Thoracic aorta (tissue), 2 donors: ENCODE data around the gene EXO1. TPM values are rescaled to one million over a fixed set of nuclear protein-coding genes. Genes with fewer than 3 reads are reported as not detected.

Source experiments
- ATAC-seq: fragments of 150-250 bp; one replicate; pipeline ENCODE4 v1.8.0; 2017; ENCODE audit warnings: low read depth; ENCODE audit not compliant: insufficient number of reproducible peaks, low FRiP score
- DNase-seq: peaks from one replicate; pipeline ENCODE4 v3.0.0-alpha.2; 2020; ENCODE audit warnings: low spot score
- H3K27ac ChIP-seq, 2 donors: fragments of 200-600 bp; sonication (generic); 1 replicate in 1 of 2; 2 replicates in 1 of 2; pipeline ENCODE4 v1.5.1; 2016; ENCODE audit warnings: mild to moderate bottlenecking in 2 of 2, moderate library complexity in 2 of 2
- H3K27me3 ChIP-seq: fragments of 200-600 bp; sonication (generic); replicated peaks from 2 replicates; pipeline ENCODE4 v1.6.0; 2016; ENCODE audit warnings: mild to moderate bottlenecking; ENCODE audit not compliant: insufficient read depth
- H3K36me3 ChIP-seq: fragments of 200-600 bp; sonication (generic); one replicate; pipeline ENCODE4 v1.5.1; 2016
- H3K4me1 ChIP-seq, 2 donors: fragments of 200-600 bp; sonication (generic); 1 replicate in 1 of 2; 2 replicates in 1 of 2; pipeline versions ENCODE4 v1.5.1 to v1.6.0; 2016; ENCODE audit warnings: low read depth in 2 of 2, mild to moderate bottlenecking in 1 of 2; ENCODE audit not compliant: control insufficient read depth in 1 of 2
- H3K4me3 ChIP-seq: fragments of 200-600 bp; sonication (generic); 2 replicates; pipeline ENCODE4 v1.5.1; 2016; ENCODE audit warnings: mild to moderate bottlenecking
- H3K9me3 ChIP-seq: fragments of 200-600 bp; sonication (generic); 2 replicates; pipeline ENCODE4 v1.5.1; 2016
- total RNA-seq, 2 donors: library from RNA; depleted of rRNA; stranded (reverse); fragments of >200 nt; gene quantifications; one replicate each; pipeline versions ENCODE4 v1.1.0 to v1.2.3, GENCODE V29; 2016
- TF ChIP-seq, protein P1 (sequence below): fragments of 200-600 bp; sonication (generic); IDR thresholded peaks from one replicate; pipeline ENCODE4 v1.5.1; 2019; ENCODE audit warnings: antibody characterized with exemption

Gene EXO1
- total RNA-seq, 2 donors from 2014 or later: 0.42 TPM; not detected in 1

DNA sequence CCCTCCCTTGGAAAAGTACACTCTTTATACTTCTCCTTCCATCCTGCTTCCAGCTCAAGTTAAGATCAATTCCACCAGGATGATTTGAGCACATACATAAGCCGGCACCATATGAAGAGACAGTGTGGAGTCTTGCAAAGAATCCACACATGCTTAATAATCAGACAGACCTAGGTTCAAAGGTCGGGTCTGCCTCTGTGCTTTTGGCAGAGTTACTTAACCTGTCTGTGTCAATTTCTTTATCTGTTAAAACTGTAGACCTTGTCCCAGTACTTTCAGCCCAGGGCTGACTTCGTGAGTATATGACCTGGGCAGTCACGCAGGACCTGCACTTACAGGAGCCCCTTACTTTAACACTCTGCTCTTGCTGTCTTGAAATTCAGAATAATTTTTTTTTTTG lies 79.3 kb downstream of the EXO1 start:
- Histone ChIP-seq H3K27ac (no peak overlapping the region), H3K27me3 (no peaks in the 10 kb centered on the region), H3K4me1 (no peaks in the 10 kb centered on the region), H3K36me3 (no peaks in the 10 kb centered on the region), H3K4me3 (no peak overlapping the region), H3K9me3 (no peaks in the 10 kb centered on the region)
- no peak for ATAC-seq
- DNase-seq: no peak
- TF ChIP-seq, protein P1, sequence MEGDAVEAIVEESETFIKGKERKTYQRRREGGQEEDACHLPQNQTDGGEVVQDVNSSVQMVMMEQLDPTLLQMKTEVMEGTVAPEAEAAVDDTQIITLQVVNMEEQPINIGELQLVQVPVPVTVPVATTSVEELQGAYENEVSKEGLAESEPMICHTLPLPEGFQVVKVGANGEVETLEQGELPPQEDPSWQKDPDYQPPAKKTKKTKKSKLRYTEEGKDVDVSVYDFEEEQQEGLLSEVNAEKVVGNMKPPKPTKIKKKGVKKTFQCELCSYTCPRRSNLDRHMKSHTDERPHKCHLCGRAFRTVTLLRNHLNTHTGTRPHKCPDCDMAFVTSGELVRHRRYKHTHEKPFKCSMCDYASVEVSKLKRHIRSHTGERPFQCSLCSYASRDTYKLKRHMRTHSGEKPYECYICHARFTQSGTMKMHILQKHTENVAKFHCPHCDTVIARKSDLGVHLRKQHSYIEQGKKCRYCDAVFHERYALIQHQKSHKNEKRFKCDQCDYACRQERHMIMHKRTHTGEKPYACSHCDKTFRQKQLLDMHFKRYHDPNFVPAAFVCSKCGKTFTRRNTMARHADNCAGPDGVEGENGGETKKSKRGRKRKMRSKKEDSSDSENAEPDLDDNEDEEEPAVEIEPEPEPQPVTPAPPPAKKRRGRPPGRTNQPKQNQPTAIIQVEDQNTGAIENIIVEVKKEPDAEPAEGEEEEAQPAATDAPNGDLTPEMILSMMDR: no peak

DNA sequence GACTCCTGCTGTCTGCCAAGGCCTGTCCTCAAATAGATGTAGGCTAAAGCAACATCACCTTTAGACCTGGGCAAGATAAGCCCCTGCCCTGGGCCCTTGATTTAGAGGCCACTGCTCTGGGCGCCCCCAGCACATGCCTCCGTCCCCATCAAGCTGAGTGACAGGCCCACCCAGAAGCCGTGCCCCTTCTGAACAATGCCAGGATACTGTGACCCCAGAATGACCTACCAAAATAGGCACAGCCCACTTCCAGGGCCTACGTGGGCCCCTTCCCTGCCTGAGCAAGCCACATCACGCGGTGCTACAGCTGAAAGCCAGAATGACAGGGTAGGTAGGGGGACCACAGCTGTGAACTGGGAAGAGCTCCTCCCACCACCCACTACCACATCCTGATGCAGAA lies 84.8 kb downstream of the EXO1 start:
- TF ChIP-seq, protein P1: no peak
- Histone ChIP-seq H3K27me3 (no peaks in the 10 kb centered on the region), H3K27ac (no peak overlapping the region), H3K4me3 (no peak overlapping the region), H3K4me1 (no peaks in the 10 kb centered on the region), H3K9me3 (no peaks in the 10 kb centered on the region), H3K36me3 (no peaks in the 10 kb centered on the region)
- ATAC-seq (no peak), DNase-seq (no peak)

DNA sequence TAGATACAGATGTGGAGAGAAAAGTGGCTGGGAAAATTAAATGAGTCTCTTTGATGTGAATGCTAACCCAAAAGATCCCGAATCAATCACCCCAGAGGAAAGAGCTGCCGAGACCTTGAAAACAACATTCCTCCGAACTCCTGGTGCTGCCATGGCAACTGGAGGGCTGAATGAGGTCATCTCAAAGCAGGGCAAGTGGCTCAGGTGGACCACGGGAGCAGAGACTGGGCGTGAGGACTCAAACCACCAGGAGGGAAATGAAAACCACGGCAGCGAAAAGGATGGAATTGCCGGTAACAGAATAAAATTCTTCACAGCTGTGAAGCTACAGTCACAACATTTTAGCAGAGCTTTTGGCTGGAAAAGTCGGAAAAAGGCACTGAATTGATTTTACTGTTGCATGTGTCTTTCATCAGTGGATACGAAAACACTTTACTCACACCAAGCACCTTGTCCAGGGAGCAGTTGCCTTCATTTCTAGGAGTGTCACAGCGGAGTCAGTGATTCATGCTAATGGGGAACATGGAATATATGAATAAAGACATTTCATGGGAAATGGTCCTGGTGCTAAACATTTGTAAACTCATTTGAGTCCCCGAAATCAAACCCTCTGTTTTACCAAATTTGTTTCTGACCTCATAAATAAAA lies 86.3 kb downstream of the EXO1 start:
- H3K36me3 ChIP-seq: no peaks in the 10 kb centered on the region
- H3K4me1 ChIP-seq: no peaks in the 10 kb centered on the region
- TF ChIP-seq, protein P1: no peak
- H3K27me3 ChIP-seq: no peaks in the 10 kb centered on the region
- H3K9me3 ChIP-seq: no peaks in the 10 kb centered on the region
- DNase-seq (no peak), ATAC-seq (no peak)
- no peak overlapping the region for H3K4me3 ChIP-seq
- no peak overlapping the region for H3K27ac ChIP-seq

DNA sequence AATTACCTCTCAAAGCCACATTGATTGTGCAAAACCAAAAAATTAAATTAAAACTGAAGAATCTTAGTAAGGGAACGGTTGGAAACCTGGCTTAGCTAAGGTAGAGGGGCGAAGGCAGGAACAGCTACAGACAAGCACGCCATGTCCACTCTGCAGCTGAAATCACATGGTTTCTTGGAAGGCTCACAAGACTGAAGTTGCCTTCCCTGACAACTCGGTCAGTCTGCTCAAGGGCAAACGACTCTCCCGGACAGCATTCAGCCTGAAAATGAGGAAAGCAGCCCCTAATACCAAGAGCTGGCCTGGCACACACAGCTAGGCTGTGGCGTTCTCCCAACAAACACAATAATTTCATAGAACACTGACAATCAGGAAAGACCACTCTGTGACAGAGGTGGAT lies 86.9 kb downstream of the EXO1 start:
- no peak for DNase-seq

More for the DNA sequence above, 86.9 kb downstream of the EXO1 start:
- H3K9me3 ChIP-seq: no peaks in the 10 kb centered on the region
- no peaks in the 10 kb centered on the region for H3K27me3 ChIP-seq
- no peak overlapping the region for H3K27ac ChIP-seq
- no peak for ATAC-seq
- no peak overlapping the region for H3K4me3 ChIP-seq
- H3K36me3 ChIP-seq: no peaks in the 10 kb centered on the region
- TF ChIP-seq, protein P1: no peak
- H3K4me1 ChIP-seq: no peaks in the 10 kb centered on the region

Other genes starting within 250 kb of the EXO1 start
- gene CHML, start 207.8 kb upstream of the EXO1 start, total RNA-seq: 10 to 100 TPM in 1 of 2 donors, 1 to 10 TPM in 1; 8.0 to 12.4 TPM
- gene OPN3, start 207.8 kb upstream of the EXO1 start, total RNA-seq: 10 to 100 TPM in 1 of 2 donors, 1 to 10 TPM in 1; 7.2 to 13.4 TPM
- gene WDR64, start 195.9 kb upstream of the EXO1 start, total RNA-seq: not detected
- gene BECN2, start 109.6 kb downstream of the EXO1 start, total RNA-seq: not detected
- gene MAP1LC3C, start 150.9 kb downstream of the EXO1 start, total RNA-seq: 1 to 10 TPM in 1 of 2 donors, not detected in 1; 2.3 TPM